NCI-H526 (cell line): ENCODE results near the gene PIGX.

ENCODE experiments used
- DNase-seq, 2 experiments: peaks; one replicate each; lab custom pipeline; 2025; lab: John Stamatoyannopoulos, UW

The PIGX gene

GRCh38 chr3:196711838-196712513, at the start of gene PIGX, which contains the start of gene CEP19:
Gene PIGX (plus strand): TSS chr3:196712377.
Gene CEP19 (minus strand): TSS chr3:196712250. CDS start chr3:196708657, 3,593 bp downstream.
- DNase-seq, result peak; percentile 30 to 91

GRCh38 chr3:196662711-196663571, 49.2 kb upstream of the PIGX start:
- DNase-seq, result peak; percentile 56 to 63

- DNase-seq, result peak; percentile 91 to 94
Observed at GRCh38 chr3:196666001-196666867, 45.9 kb upstream of the PIGX start.

GRCh38 chr3:196667056-196667825, 44.9 kb upstream of the PIGX start:
- no peak for DNase-seq

- DNase-seq, result no peak
Observed at GRCh38 chr3:196670339-196670738, 41.8 kb upstream of the PIGX start.

- DNase-seq, result no peak
Observed at GRCh38 chr3:196673632-196674031, 38.5 kb upstream of the PIGX start.

GRCh38 chr3:196677353-196677752, 34.8 kb upstream of the PIGX start:
- DNase-seq, result no peak

GRCh38 chr3:196677931-196678330, 34.2 kb upstream of the PIGX start:
- DNase-seq, result no peak

- DNase-seq, result peak; percentile 58 to 82
Observed at GRCh38 chr3:196684548-196685407, 27.4 kb upstream of the PIGX start.

- DNase-seq, result no peak
Observed at GRCh38 chr3:196686436-196686835, 25.7 kb upstream of the PIGX start.

- DNase-seq, result no peak
Observed at GRCh38 chr3:196688349-196688748, 23.8 kb upstream of the PIGX start.

- DNase-seq, result no peak
Observed at GRCh38 chr3:196689941-196690660, 22.1 kb upstream of the PIGX start.

GRCh38 chr3:196691386-196691785, 20.8 kb upstream of the PIGX start:
- DNase-seq, result no peak

- no peak for DNase-seq
Observed at GRCh38 chr3:196694202-196694638, 18.0 kb upstream of the PIGX start.

- no peak for DNase-seq
Observed at GRCh38 chr3:196694941-196695848, 17.0 kb upstream of the PIGX start.

GRCh38 chr3:196695849-196696226, 16.3 kb upstream of the PIGX start:
- no peak for DNase-seq

GRCh38 chr3:196697270-196697669, 14.9 kb upstream of the PIGX start:
- DNase-seq, result no peak

GRCh38 chr3:196699749-196700148, 12.4 kb upstream of the PIGX start:
- no peak for DNase-seq

- DNase-seq, result no peak
Observed at GRCh38 chr3:196700801-196701200, 11.4 kb upstream of the PIGX start.
